ENCODE measurements around the gene MVB12A.

The MVB12A gene

GRCh38 chr19:17441241-17442021 lies 21.6 kb downstream of the MVB12A start:
- DNase-seq, result peak in 6 of 58 donors; percentile 4 to 14 (median 12)

GRCh38 chr19:17445526-17446165 lies 25.8 kb downstream of the MVB12A start:
- DNase-seq, result no peak

GRCh38 chr19:17447704-17448130 lies 27.9 kb downstream of the MVB12A start:
- peak in 1 of 58 donors; percentile 14 for DNase-seq

- DNase-seq, result peak in 10 of 58 donors; percentile 2 to 29 (median 17)
These were observed 28.5 kb downstream of the MVB12A start, which contains the start of gene TMEM221 for GRCh38 chr19:17448131-17448967. Gene TMEM221, minus strand, starts transcription at chr19:17448668. Its CDS starts 206 bp downstream, at chr19:17448462.

- no peak for DNase-seq
These were observed 30.6 kb downstream of the MVB12A start for GRCh38 chr19:17450264-17451075.

- no peak for DNase-seq
These were observed 32.0 kb downstream of the MVB12A start for GRCh38 chr19:17451820-17452219.

- DNase-seq, result no peak
These were observed 34.8 kb downstream of the MVB12A start for GRCh38 chr19:17454576-17455071.

- DNase-seq, result no peak
These were observed 35.7 kb downstream of the MVB12A start for GRCh38 chr19:17455308-17456123.

- DNase-seq, result no peak
These were observed 36.3 kb downstream of the MVB12A start for GRCh38 chr19:17456127-17456526.

GRCh38 chr19:17457616-17458015 lies 37.8 kb downstream of the MVB12A start:
- DNase-seq, result no peak

- no peak for DNase-seq
These were observed 39.1 kb downstream of the MVB12A start for GRCh38 chr19:17458970-17459369.

- no peak for DNase-seq
These were observed 40.8 kb downstream of the MVB12A start, which contains the start of gene NXNL1 for GRCh38 chr19:17460372-17461230. Gene NXNL1, minus strand, starts transcription at chr19:17460926. Its CDS starts 57 bp downstream, at chr19:17460869.

- DNase-seq, result no peak
These were observed 46.6 kb downstream of the MVB12A start for GRCh38 chr19:17466487-17466850.

GRCh38 chr19:17467471-17468301 lies 47.8 kb downstream of the MVB12A start:
- no peak for DNase-seq

GRCh38 chr19:17468302-17469091 lies 48.6 kb downstream of the MVB12A start:
- DNase-seq, result peak in 53 of 58 donors; percentile 23 to 83 (median 56)

GRCh38 chr19:17469092-17469480 lies 49.2 kb downstream of the MVB12A start:
- DNase-seq, result peak in 4 of 58 donors; percentile 47 to 72 (median 62)

Measured in anterior cingulate cortex (tissue), 58 donors.